Common myeloid progenitor, CD34-positive (primary cell): ENCODE measurements around the gene MEP1B.

Experiments used
- CTCF ChIA-PET: fragments of 350-600 bp; sonication (Branson Sonifier 250); formaldehyde crosslinking; loops from one replicate; lab custom pipeline; 2021; ENCODE audit warnings: antibody characterized with exemption; lab: Charles Lee
- POLR2A ChIA-PET: fragments of 350-600 bp; sonication (Branson Sonifier 250); formaldehyde crosslinking; loops from one replicate; lab custom pipeline; 2021; ENCODE audit warnings: antibody characterized with exemption; lab: Charles Lee
- DNase-seq, 3 donors: peaks; one replicate each; pipeline versions ENCODE4 v3.0.0 to v3.0.0-alpha.2; 2013
- H3K27ac ChIP-seq, 2 experiments: 1 replicate in 1 of 2; 2 replicates in 1 of 2; pipeline ENCODE4 v1.7.0; 2013; ENCODE audit warnings: inconsistent platforms in 2 of 2, low read length in 2 of 2, mild to moderate bottlenecking in 2 of 2, low read depth in 1 of 2, moderate library complexity in 1 of 2; ENCODE audit not compliant: severe bottlenecking in 2 of 2, insufficient read depth in 1 of 2, poor library complexity in 1 of 2
- H3K27me3 ChIP-seq, 5 experiments: replicated peaks in 2 of 5; 1 replicate in 3 of 5; 2 replicates in 2 of 5; pipeline versions ENCODE4 v1.6.1 to v1.7.0; 2013; ENCODE audit warnings: low read length in 4 of 5, mild to moderate bottlenecking in 2 of 5, moderate library complexity in 2 of 5, inconsistent platforms in 1 of 5; ENCODE audit not compliant: insufficient read depth in 5 of 5, control insufficient read depth in 4 of 5
- H3K36me3 ChIP-seq, 4 experiments: 1 replicate in 2 of 4; 2 replicates in 2 of 4; pipeline versions ENCODE4 v1.6.1 to v1.7.0; 2013; ENCODE audit warnings: low read length in 3 of 4, control low read depth in 1 of 4, mild to moderate bottlenecking in 1 of 4; ENCODE audit not compliant: control insufficient read depth in 4 of 4, insufficient read depth in 4 of 4
- H3K4me1 ChIP-seq, 4 experiments: 1 replicate in 3 of 4; 2 replicates in 1 of 4; pipeline versions ENCODE4 v1.6.1 to v1.7.1; 2013; ENCODE audit warnings: low read length in 3 of 4, mild to moderate bottlenecking in 3 of 4, control low read depth in 1 of 4, inconsistent platforms in 1 of 4, moderate library complexity in 1 of 4; ENCODE audit not compliant: control insufficient read depth in 4 of 4, insufficient read depth in 4 of 4; ENCODE audit errors: control extremely low read depth in 1 of 4
- H3K4me3 ChIP-seq, 7 experiments: 1 replicate in 4 of 7; 2 replicates in 3 of 7; pipeline versions ENCODE4 v1.5.1 to v1.7.0; 2013; ENCODE audit warnings: mild to moderate bottlenecking in 7 of 7, low read length in 6 of 7, moderate library complexity in 6 of 7, inconsistent platforms in 2 of 7, low read depth in 2 of 7, control low read depth in 1 of 7; ENCODE audit not compliant: insufficient read depth in 4 of 7, control insufficient read depth in 1 of 7; ENCODE audit errors: extremely low read depth in 1 of 7
- H3K9me3 ChIP-seq, 5 experiments: 1 replicate in 4 of 5; 2 replicates in 1 of 5; pipeline versions ENCODE4 v1.6.1 to v1.7.1; 2013; ENCODE audit warnings: low read length in 4 of 5, mild to moderate bottlenecking in 2 of 5, inconsistent platforms in 1 of 5, low read depth in 1 of 5, moderate library complexity in 1 of 5; ENCODE audit not compliant: control insufficient read depth in 4 of 5, insufficient read depth in 2 of 5; ENCODE audit errors: control extremely low read depth in 1 of 5
- WGBS: methylation state at CpG from one replicate; pipeline ENCODE4 v1.1.5; 2013; ENCODE audit not compliant: insufficient coverage; 5-methylcytosine and 5-hydroxymethylcytosine counted together

The MEP1B gene

GRCh38 chr18:32252141-32252860, 62.5 kb downstream of the MEP1B start:
- ChIA-PET CTCF (interaction anchor here (0.9 to 2.4 kb wide), 6 partner anchors 9 to 300 kb away, joined by 3 to 6 read pairs (median 4); partner anchors contain the start of gene GAREM1), POLR2A (no interaction called here)
- 90% methylated on average over 6 of the region's 8 CpGs for WGBS

GRCh38 chr18:32255570-32255969, 65.7 kb downstream of the MEP1B start:
- H3K4me3 ChIP-seq: no peak overlapping the region
- WGBS: 91% methylated on average over 1 of the region's 3 CpGs
- CTCF ChIA-PET: interaction anchor here (0.7 to 1.2 kb wide), 2 partner anchors 10 to 294 kb away, joined by 3 read pairs; no protein-coding TSS in a partner anchor
- H3K27me3 ChIP-seq: no peaks in the 10 kb centered on the region
- peaks cover 16 to 63% (median 38%) of the 10 kb centered on the region in 4 experiments for H3K4me1 ChIP-seq
- H3K9me3 ChIP-seq: no peaks in the 10 kb centered on the region
- POLR2A ChIA-PET: no interaction called here
- H3K27ac ChIP-seq: no peak overlapping the region
- no peak for DNase-seq
- H3K36me3 ChIP-seq: no peaks in the 10 kb centered on the region

More at GRCh38 chr18:32252141-32252860, 62.5 kb downstream of the MEP1B start:
- H3K27me3 ChIP-seq: no peaks in the 10 kb centered on the region
- H3K36me3 ChIP-seq: no peaks in the 10 kb centered on the region
- H3K4me3 ChIP-seq: no peak overlapping the region
- H3K4me1 ChIP-seq: peaks cover 8 to 48% (median 29%) of the 10 kb centered on the region in 4 experiments
- no peaks in the 10 kb centered on the region for H3K9me3 ChIP-seq
- peak; percentile 27 to 68 (median 53) for DNase-seq
- no peak overlapping the region for H3K27ac ChIP-seq

- H3K4me3 ChIP-seq: peak overlapping the region in 3 of 7 experiments; percentile 23 to 48 (median 36)
- ChIA-PET CTCF (interaction anchor here (0.6 kb wide), 1 partner anchor 296 kb away, joined by 3 read pairs; no protein-coding TSS in a partner anchor), POLR2A (no interaction called here)
These were observed 67.4 kb downstream of the MEP1B start for GRCh38 chr18:32257084-32257785.

GRCh38 chr18:32258148-32258547, 68.3 kb downstream of the MEP1B start:
- peaks cover 8 to 43% (median 24%) of the 10 kb centered on the region in 4 experiments for H3K4me1 ChIP-seq
- no peak for DNase-seq
- POLR2A ChIA-PET: no interaction called here
- CTCF ChIA-PET: no interaction called here
- H3K4me3 ChIP-seq: no peak overlapping the region
- H3K9me3 ChIP-seq: no peaks in the 10 kb centered on the region
- H3K27ac ChIP-seq: no peak overlapping the region
- H3K36me3 ChIP-seq: no peaks in the 10 kb centered on the region
- no CpG with 5 or more reads among the region's 2 CpGs for WGBS
- H3K27me3 ChIP-seq: no peaks in the 10 kb centered on the region

More at GRCh38 chr18:32257084-32257785, 67.4 kb downstream of the MEP1B start:
- H3K36me3 ChIP-seq: no peaks in the 10 kb centered on the region
- peak; percentile 55 to 94 (median 90) for DNase-seq
- peaks cover 9 to 50% (median 27%) of the 10 kb centered on the region in 4 experiments for H3K4me1 ChIP-seq
- H3K27ac ChIP-seq: no peak overlapping the region
- no peaks in the 10 kb centered on the region for H3K9me3 ChIP-seq
- 0% methylated on average over 1 of the region's 5 CpGs for WGBS
- H3K27me3 ChIP-seq: no peaks in the 10 kb centered on the region

GRCh38 chr18:32258558-32259204, 68.8 kb downstream of the MEP1B start:
- H3K27me3 ChIP-seq: no peaks in the 10 kb centered on the region
- H3K27ac ChIP-seq: no peak overlapping the region
- 17% methylated on average over 1 of the region's 5 CpGs for WGBS
- DNase-seq: peak in 2 of 3 donors; percentile 12 to 26
- no peaks in the 10 kb centered on the region for H3K9me3 ChIP-seq
- peaks cover 8 to 43% (median 24%) of the 10 kb centered on the region in 4 experiments for H3K4me1 ChIP-seq
- no peak overlapping the region for H3K4me3 ChIP-seq
- H3K36me3 ChIP-seq: no peaks in the 10 kb centered on the region
- ChIA-PET CTCF (interaction anchor here (0.9 to 3.1 kb wide), 2 partner anchors 13 to 212 kb away, joined by 3 to 17 read pairs; partner anchors contain the start of gene GAREM1), POLR2A (no interaction called here)

- no peaks in the 10 kb centered on the region for H3K27me3 ChIP-seq
- WGBS: 98% methylated on average over 6 of the region's 6 CpGs
- H3K4me3 ChIP-seq: no peak overlapping the region
- ChIA-PET CTCF (interaction anchor here (0.7 to 3.1 kb wide), 4 partner anchors 12 to 241 kb away, joined by 3 to 17 read pairs (median 4); partner anchors contain the start of genes GAREM1 and RNF125), POLR2A (no interaction called here)
- DNase-seq: no peak
- no peak overlapping the region for H3K27ac ChIP-seq
- H3K9me3 ChIP-seq: no peaks in the 10 kb centered on the region
- peaks cover 8 to 41% (median 24%) of the 10 kb centered on the region in 4 experiments for H3K4me1 ChIP-seq
- no peaks in the 10 kb centered on the region for H3K36me3 ChIP-seq
These were observed 69.7 kb downstream of the MEP1B start for GRCh38 chr18:32259553-32259952.
